DMS153 treated with DMSO at 0.1 percent for 48 hours (cell line): ENCODE results near the gene BRIP1.
"Not testable (repeated sequence)": the region's sequence is repeated elsewhere in the genome, so short reads cannot be mapped to it uniquely, and the experiment has no call there.

Source experiments
- DNase-seq: peaks from one replicate; lab custom pipeline; 2025; ENCODE audit not compliant: unreplicated experiment; lab: John Stamatoyannopoulos, UW

The BRIP1 gene

DNA sequence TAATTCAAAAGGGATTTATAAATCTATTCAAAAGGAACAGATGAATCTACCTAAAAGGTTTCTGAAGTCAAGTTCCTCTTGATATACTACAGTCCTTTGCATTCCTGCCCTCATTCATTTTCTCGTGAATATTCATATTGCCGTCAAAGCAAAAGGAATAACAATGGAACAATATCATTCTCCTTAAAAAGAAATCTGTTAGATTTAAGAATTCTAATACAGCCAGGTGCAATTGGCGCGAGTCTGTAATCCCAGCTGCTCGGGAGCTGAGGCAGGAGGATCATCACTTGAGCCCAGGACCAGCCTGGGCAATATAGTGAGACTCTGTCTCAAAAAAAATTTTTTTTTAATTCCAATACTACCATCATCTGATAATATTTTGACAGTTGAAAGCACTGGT, 130.3 kb downstream of the BRIP1 start:
- DNase-seq, result no peak

DNA sequence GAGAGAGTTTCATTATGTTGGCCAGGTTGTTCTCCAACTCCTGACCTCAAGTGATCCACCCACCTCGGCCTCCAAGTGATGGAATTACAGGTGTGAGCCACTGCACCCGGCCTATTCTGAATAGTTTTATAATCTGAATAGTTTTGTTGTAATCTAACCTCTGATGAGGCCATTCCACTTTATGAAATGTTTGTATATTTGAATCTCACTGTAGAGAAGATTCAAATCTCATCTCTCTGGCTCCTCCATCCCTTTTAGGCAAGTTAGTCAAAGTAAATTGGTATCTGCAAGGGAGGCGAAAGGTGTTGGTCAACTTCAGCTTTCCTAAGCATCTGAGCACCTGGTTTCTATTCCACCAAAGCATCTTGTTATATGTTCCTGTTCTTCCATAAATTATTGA, 131.2 kb downstream of the BRIP1 start:
- no peak for DNase-seq

DNA sequence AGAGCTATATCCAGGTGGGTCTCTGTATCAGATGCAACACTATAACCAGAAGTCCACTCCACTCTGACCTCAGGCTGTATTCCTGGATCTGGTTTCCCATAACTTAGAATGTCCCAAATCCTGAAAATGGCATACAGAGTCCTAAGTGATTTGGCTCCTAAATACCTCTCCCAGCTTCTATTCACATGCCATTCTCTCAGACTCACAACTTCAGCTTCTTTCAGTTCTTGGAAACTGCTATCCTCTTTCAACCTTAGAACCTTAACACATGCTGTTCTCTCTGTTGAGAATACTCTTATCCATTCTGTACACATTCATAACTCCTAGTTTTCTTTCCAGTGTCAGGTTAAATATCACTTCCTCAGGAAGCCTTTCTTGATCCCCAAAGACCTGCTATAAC, 132.0 kb downstream of the BRIP1 start:
- no peak for DNase-seq

GRCh38 chr17:61729690-61730268, 133.5 kb downstream of the BRIP1 start:
- no peak for DNase-seq

- no peak for DNase-seq
Observed at GRCh38 chr17:61728297-61728836, 135.0 kb downstream of the BRIP1 start.

GRCh38 chr17:61727798-61728197, 135.5 kb downstream of the BRIP1 start:
- not testable (repeated sequence) for DNase-seq

- no peak for DNase-seq
Observed at GRCh38 chr17:61726977-61727376, 136.4 kb downstream of the BRIP1 start.

DNA sequence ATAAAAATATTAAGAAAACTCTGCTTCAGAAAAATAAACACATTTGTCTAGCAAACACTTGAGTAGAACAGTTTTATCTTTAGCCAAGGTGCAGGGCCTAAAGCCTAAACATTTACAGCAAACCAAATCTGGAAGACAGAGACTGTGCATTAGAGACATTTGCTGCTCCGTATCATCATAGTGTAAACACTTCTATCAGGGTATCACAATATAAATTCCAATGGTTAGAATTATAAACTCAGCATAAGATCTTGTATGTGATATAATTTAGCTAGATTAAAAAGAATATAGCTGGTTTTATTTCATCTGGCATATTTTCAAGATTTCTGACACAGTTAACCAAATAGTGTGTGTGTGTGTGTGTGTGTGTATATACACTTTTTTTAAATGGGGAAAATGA, 138.6 kb downstream of the BRIP1 start:
- no peak for DNase-seq

DNA sequence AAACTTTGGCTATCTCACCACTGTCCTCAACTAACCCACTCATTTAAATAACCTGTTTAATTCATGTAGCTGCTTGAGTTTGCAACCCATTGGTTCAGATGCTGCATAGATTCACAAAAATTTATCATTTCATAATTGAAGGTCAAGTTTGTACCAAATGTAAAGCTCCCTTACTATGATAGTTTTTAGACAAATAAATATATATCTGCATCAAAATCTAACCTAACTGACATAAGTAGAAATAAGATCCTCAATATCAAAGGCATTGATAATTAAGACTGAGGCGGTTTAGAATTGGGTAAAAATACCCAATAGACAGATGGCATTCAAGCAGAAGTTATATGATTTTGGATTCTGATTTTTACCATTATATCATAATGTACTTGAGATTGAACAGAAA, 139.4 kb downstream of the BRIP1 start:
- DNase-seq, result no peak

DNA sequence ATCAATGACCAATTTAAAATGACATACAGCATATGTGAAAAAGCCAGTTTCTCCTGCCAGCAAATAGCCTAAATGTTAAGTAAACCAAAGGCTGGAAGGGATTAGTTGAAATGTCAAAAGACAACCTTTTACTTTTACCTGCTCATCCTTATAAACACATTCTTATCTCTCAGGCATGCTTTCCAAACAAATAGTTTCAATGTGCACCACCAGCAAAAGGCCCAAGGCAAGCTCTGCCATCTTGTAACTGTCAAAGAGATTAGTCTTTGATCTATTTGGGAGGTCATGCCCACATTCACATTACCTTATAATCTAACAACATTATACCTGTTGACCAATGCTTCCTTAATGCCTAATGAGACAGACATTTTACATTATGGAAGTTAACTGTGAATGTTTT, 140.1 kb downstream of the BRIP1 start:
- DNase-seq, result no peak

DNA sequence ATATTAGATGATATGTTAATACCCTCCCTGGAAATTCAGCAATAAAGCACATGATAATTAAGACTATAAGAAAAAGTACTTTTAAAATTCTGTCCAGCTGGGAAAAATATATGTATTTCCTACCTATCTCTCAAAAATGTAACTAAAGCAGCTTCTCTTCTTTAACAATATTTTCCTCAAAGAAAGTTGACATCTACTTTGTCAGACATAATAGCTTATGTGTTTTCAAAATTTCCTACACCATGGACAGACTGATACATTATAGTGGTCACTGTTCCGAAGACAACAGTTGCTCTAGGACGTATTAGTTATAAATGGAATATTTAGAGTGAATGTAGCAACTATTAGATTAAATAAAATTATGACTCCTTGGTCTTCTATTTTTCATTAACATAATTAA, 140.9 kb downstream of the BRIP1 start:
- no peak for DNase-seq

DNA sequence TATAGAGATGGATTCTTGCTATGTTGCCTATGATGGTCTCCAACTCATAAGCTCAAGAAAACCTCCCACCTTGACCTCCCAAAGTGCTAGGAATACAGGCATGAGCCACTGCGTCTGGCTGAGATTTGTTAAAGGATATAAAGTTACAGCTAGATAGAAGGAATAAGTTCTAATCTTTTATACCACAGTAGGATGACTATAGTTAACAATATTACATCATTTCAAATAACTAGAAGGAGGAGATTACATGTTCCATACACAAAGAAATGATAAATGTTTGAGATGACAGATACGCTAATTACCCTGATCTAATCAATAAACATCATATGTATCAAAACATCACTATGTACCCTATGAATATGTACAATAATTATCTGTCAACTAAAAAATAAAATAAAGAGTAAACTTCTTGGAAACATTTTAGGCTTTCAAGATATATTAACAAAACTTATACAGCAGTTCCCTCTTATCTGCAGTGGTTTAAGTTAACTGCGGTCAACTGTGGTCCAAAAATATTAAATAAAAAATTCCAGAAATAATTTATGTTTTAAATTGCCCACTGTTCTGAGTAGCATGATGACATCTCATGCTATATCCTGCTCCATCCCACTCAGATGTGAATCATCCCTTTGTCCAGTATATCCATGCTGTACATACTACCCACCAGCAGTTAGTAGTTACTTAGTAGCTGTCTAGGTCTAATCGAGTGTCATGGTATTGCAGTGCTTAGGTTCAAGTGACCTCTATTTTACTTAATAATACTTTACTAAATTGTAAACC, 143.1 kb downstream of the BRIP1 start:
- no peak for DNase-seq

GRCh38 chr17:61719220-61719619, 144.1 kb downstream of the BRIP1 start:
- not testable (repeated sequence) for DNase-seq

DNA sequence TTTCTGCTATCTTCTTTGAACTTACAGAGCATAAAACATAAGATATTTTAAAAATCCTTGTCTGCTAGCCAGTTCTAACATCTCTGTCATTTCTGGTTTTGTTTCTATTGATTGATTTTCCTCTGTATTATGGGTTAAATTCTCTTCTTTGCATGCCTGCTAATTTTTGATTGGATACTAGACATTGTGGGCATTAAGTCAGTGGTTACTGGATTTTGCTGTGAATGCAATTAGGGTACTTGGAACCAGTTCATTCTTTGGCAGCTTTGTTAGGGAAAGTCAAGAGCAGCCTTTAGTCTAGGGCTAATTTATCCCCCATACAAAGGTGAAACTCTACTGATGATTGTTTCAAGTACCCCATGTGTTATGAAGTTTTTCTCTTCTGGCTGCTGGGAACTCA, 145.3 kb downstream of the BRIP1 start:
- no peak for DNase-seq

DNA sequence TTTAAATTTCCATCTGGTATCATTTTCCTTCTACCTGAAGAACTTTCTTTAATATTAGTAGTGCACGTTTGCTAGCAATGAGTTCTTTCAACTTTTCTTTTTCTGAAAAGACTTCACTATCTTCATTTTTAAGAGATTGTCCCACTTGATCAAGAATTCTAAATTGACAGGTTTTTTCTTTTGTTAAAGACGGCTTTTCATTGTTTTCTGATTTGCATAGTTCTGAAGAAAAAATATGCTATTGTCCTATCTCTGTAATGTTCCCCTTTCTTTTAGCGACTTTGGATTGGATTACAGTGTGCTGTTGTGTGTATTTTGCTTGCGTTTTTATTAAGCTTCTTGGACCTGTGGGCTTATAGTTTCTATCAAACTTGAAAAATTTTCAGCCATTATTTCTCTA, 146.0 kb downstream of the BRIP1 start:
- DNase-seq, result no peak

DNA sequence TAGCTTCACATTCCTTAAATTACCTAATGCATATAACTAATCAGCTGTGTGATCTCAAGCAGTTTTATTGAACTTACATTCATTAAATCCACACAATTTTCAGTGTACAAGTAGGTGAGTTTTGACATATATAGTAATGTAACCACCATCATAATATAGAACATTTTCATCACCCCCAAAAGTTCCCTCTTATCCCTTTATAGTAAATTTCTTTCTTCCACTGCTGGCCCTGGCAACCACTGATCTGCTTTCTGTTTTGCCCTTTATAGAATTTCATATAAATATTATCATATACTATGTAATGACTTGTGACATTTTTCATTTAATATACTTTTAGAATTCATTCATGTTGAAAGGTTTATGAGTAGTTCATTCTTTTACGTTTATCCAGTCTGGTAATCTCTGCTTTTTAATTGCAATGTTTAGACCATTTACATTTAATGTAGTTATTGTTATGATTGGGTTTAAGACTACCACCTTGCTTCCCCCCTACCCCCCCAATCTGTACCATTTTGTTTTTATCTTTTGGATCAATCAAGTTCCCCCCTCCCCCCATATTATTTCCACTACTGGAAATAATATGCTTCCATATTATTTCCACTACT, 147.0 kb downstream of the BRIP1 start:
- no peak for DNase-seq

GRCh38 chr17:61715348-61715747, 148.0 kb downstream of the BRIP1 start:
- no peak for DNase-seq

GRCh38 chr17:61714300-61714699, 149.0 kb downstream of the BRIP1 start:
- DNase-seq, result no peak

- no peak for DNase-seq
Observed at GRCh38 chr17:61713035-61713434, 150.3 kb downstream of the BRIP1 start.

GRCh38 chr17:61710546-61710945, 152.8 kb downstream of the BRIP1 start:
- no peak for DNase-seq

DNA sequence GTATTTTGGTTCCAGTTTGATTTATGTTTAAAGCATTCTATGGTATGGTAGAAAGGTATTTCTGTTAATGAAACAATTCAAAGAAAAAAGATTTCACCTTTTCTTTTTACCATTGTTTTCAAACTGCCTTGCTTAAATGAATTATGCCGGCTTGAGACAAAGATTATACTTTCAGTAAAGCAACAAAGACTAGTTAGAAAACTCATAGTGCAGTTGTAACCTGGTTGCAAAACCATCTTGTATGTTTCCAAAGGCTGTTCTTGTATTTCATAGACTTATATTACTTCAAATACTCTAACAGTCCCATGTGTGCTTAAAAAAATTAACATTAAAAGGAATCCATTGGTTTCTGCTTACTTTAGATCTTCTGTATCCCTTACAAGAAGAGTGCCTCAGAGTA, 153.8 kb downstream of the BRIP1 start:
- no peak for DNase-seq

GRCh38 chr17:61704935-61705449, 158.3 kb downstream of the BRIP1 start:
- no peak for DNase-seq
